Vagina (tissue), 2 donors: Measurements from ENCODE around the gene TIGD3.

Source experiments
- CTCF ChIP-seq, 3 experiments: fragments of 450-650 bp in 2 of 3; fragments of 200-600 bp in 1 of 3; sonication (generic) in 1 of 3; IDR thresholded peaks; one replicate each; pipeline ENCODE4 v1.5.1; 2017 to 2019; ENCODE audit warnings: antibody characterized with exemption in 3 of 3, mild to moderate bottlenecking in 2 of 3, moderate library complexity in 2 of 3
- POLR2A ChIP-seq, 2 donors: fragments of 450-650 bp; IDR thresholded peaks; one replicate each; pipeline ENCODE4 v1.6.1; 2017; ENCODE audit warnings: antibody characterized with exemption in 2 of 2, mild to moderate bottlenecking in 2 of 2, moderate library complexity in 2 of 2
- POLR2AphosphoS5 ChIP-seq, 2 donors: sonication (generic); formaldehyde crosslinking; IDR thresholded peaks; one replicate each; pipeline ENCODE4 v1.9.0; 2017; ENCODE audit warnings: antibody characterized with exemption in 2 of 2, mild to moderate bottlenecking in 2 of 2, low read depth in 1 of 2; ENCODE audit not compliant: insufficient read depth in 1 of 2

GRCh38 chr11:65307298-65308229 lies 47.0 kb upstream of the TIGD3 start:
- TF ChIP-seq CTCF (IDR thresholded peaks at IDR 0.05) (no peak), POLR2A (IDR thresholded peaks at IDR 0.05) (no peak), POLR2AphosphoS5 (IDR thresholded peaks at IDR 0.05; ENCODE audit: insufficient read depth in 1 of 2, low read depth in 1 of 2) (no peak)
